Caco-2 (cell line): Measurements from ENCODE around the gene TIGD1. TPM values are rescaled to one million over a fixed set of nuclear protein-coding genes. Genes with fewer than 3 reads are reported as not detected.
A peak's percentile ranks its signal among the peaks of the same experiment; 100 is the strongest.

ENCODE experiments used
- BruUV-seq: library from RNA; stranded (reverse); fragments of 400-500 nt; replicated peaks from 2 replicates; lab custom pipeline; 2021; lab: Mats Ljungman, UMichigan
- CTCF ChIA-PET: fragments of 300-600 bp; sonication (Branson Sonifier 250); formaldehyde crosslinking; loops from one replicate; lab custom pipeline; 2022; ENCODE audit warnings: antibody characterized with exemption; lab: Charles Lee
- POLR2A ChIA-PET: fragments of 300-600 bp; sonication (Branson Sonifier 250); formaldehyde crosslinking; loops from one replicate; lab custom pipeline; 2022; ENCODE audit warnings: antibody characterized with exemption; lab: Charles Lee
- DNase-seq, 2 experiments: peaks; one replicate each; pipeline versions ENCODE4 v3.0.0 to v3.0.0-alpha.2; 2020 to 2022
- H3K27me3 ChIP-seq: replicated peaks from 2 replicates; pipeline ENCODE4 v1.6.0; 2011; ENCODE audit warnings: low read length; ENCODE audit not compliant: control insufficient read depth, insufficient read depth
- H3K36me3 ChIP-seq: 2 replicates; pipeline ENCODE4 v1.5.1; 2011; ENCODE audit warnings: low read length; ENCODE audit not compliant: control insufficient read depth, insufficient read depth
- H3K4me1 ChIP-seq: fragments of 250-450 bp; sonication (Bioruptor Pico); 2 replicates; pipeline ENCODE4 v1.5.1; 2020; ENCODE audit warnings: mild to moderate bottlenecking
- H3K4me3 ChIP-seq: 2 replicates; pipeline ENCODE4 v1.5.1; 2011; ENCODE audit warnings: low read depth, mild to moderate bottlenecking, control low read depth, low read length
- H3K9me3 ChIP-seq: fragments of 250-450 bp; sonication (Bioruptor Pico); 2 replicates; pipeline ENCODE4 v1.5.1; 2020; ENCODE audit warnings: mild to moderate bottlenecking, moderate library complexity
- H3K27ac Mint-ChIP-seq: one replicate; pipeline ENCODE4 v1.8.0; 2022; ENCODE audit warnings: mixed read lengths; ENCODE audit not compliant: unreplicated experiment
- H3K27me3 Mint-ChIP-seq: one replicate; pipeline ENCODE4 v1.8.0; 2022; ENCODE audit warnings: mixed read lengths; ENCODE audit not compliant: insufficient read depth, unreplicated experiment
- H3K36me3 Mint-ChIP-seq: one replicate; pipeline ENCODE4 v1.8.0; 2022; ENCODE audit warnings: mild to moderate bottlenecking, mixed read lengths; ENCODE audit not compliant: insufficient read depth, unreplicated experiment
- H3K4me1 Mint-ChIP-seq: one replicate; pipeline ENCODE4 v1.8.0; 2022; ENCODE audit warnings: low read depth, mixed read lengths; ENCODE audit not compliant: unreplicated experiment
- H3K4me3 Mint-ChIP-seq: one replicate; pipeline ENCODE4 v1.8.0; 2022; ENCODE audit warnings: mild to moderate bottlenecking, moderate library complexity, mixed read lengths; ENCODE audit not compliant: unreplicated experiment
- H3K9me3 Mint-ChIP-seq: one replicate; pipeline ENCODE4 v1.8.0; 2022; ENCODE audit warnings: mixed read lengths; ENCODE audit not compliant: unreplicated experiment
- CTCF ChIP-seq, 2 experiments: fragments of 200-600 bp in 1 of 2; IDR thresholded peaks; 1 replicate in 1 of 2; 2 replicates in 1 of 2; pipeline versions ENCODE4 v1.5.1 to v1.8.0; 2011 to 2022; ENCODE audit warnings: antibody characterized with exemption in 1 of 2, control low read depth in 1 of 2, inconsistent platforms in 1 of 2, low read depth in 1 of 2, low read length in 1 of 2, mild to moderate bottlenecking in 1 of 2, moderate library complexity in 1 of 2; ENCODE audit not compliant: insufficient read depth in 1 of 2, severe bottlenecking in 1 of 2, unreplicated experiment in 1 of 2
- intact Hi-C: fragments of 100-400 bp; cut with micrococcal nuclease; formaldehyde crosslinking; loops from one replicate; pipeline ENCODE4 v1.10.0; 2022; ENCODE audit not compliant: unreplicated experiment
- total RNA-seq: library from RNA; stranded (reverse); gene quantifications from 2 replicates; pipeline ENCODE4 v1.2.3, GENCODE V29; 2022

The TIGD1 gene
- total RNA-seq, 1 experiment from 2014 or later, result 4.4 TPM

GRCh38 chr2:232551250-232551638, 887 bp upstream of the TIGD1 start:
- no peaks in the 10 kb centered on the region for H3K4me1 Mint-ChIP-seq
- H3K27me3 ChIP-seq, result no peaks in the 10 kb centered on the region
- peaks cover 33% of the 10 kb centered on the region for H3K36me3 Mint-ChIP-seq
- H3K9me3 ChIP-seq, result no peaks in the 10 kb centered on the region
- TF ChIP-seq CTCF (IDR thresholded peaks at IDR 0.05; ENCODE audit: insufficient read depth in 1 of 2, low read depth in 1 of 2, low read length in 1 of 2, severe bottlenecking in 1 of 2, unreplicated experiment in 1 of 2), result no peak
- ChIA-PET CTCF (no interaction called here), POLR2A (interaction anchor here (0.6 to 1.1 kb wide), 3 partner anchors 19 to 224 kb away, joined by 3 to 4 read pairs (median 4); no protein-coding TSS in a partner anchor)
- no peaks in the 10 kb centered on the region for H3K4me1 ChIP-seq
- no peaks in the 10 kb centered on the region for H3K27me3 Mint-ChIP-seq
- no peak for DNase-seq
- H3K4me3 ChIP-seq, result peak overlapping the region; percentile 50
- BruUV-seq, result TSS peak; percentile 41
- H3K9me3 Mint-ChIP-seq, result no peaks in the 10 kb centered on the region
- peak overlapping the region; percentile 95 for H3K27ac Mint-ChIP-seq
- no peaks in the 10 kb centered on the region for H3K36me3 ChIP-seq
- intact Hi-C loops, result no loop called here
- H3K4me3 Mint-ChIP-seq, result peak overlapping the region; percentile 88

- H3K4me3 Mint-ChIP-seq, result peak overlapping the region; percentile 88
- Histone ChIP-seq H3K9me3 (no peaks in the 10 kb centered on the region), H3K4me3 (peak overlapping the region; percentile 50), H3K27me3 (no peaks in the 10 kb centered on the region), H3K4me1 (no peaks in the 10 kb centered on the region), H3K36me3 (no peaks in the 10 kb centered on the region)
- no peaks in the 10 kb centered on the region for H3K27me3 Mint-ChIP-seq
- peaks cover 31% of the 10 kb centered on the region for H3K36me3 Mint-ChIP-seq
- TF ChIP-seq CTCF (IDR thresholded peaks at IDR 0.05; ENCODE audit: insufficient read depth in 1 of 2, low read depth in 1 of 2, low read length in 1 of 2, severe bottlenecking in 1 of 2, unreplicated experiment in 1 of 2), result no peak
- no peaks in the 10 kb centered on the region for H3K9me3 Mint-ChIP-seq
- H3K4me1 Mint-ChIP-seq, result no peaks in the 10 kb centered on the region
- POLR2A ChIA-PET, result interaction anchor here (0.6 kb wide), 2 partner anchors 36 to 882 kb away, joined by 3 to 4 read pairs; no protein-coding TSS in a partner anchor
- CTCF ChIA-PET, result no interaction called here
- H3K27ac Mint-ChIP-seq, result peak overlapping the region; percentile 95
- no peak for DNase-seq
- intact Hi-C loops, result no loop called here
- BruUV-seq, result TSS peak; percentile 63
Observed at GRCh38 chr2:232549655-232550353, 553 bp downstream of the TIGD1 start.

GRCh38 chr2:232547991-232548390, 2.4 kb downstream of the TIGD1 start:
- BruUV-seq, result no TSS peak
- Mint-ChIP-seq H3K27ac (no peak overlapping the region), H3K4me3 (no peak overlapping the region), H3K27me3 (no peaks in the 10 kb centered on the region), H3K9me3 (no peaks in the 10 kb centered on the region), H3K4me1 (no peaks in the 10 kb centered on the region), H3K36me3 (peaks cover 28% of the 10 kb centered on the region)
- no peak for TF ChIP-seq CTCF (IDR thresholded peaks at IDR 0.05; ENCODE audit: insufficient read depth in 1 of 2, low read depth in 1 of 2, low read length in 1 of 2, severe bottlenecking in 1 of 2, unreplicated experiment in 1 of 2)
- intact Hi-C loops, result no loop called here
- ChIA-PET CTCF (no interaction called here), POLR2A (no interaction called here)
- Histone ChIP-seq H3K27me3 (no peaks in the 10 kb centered on the region), H3K4me3 (no peak overlapping the region), H3K9me3 (no peaks in the 10 kb centered on the region), H3K36me3 (no peaks in the 10 kb centered on the region), H3K4me1 (no peaks in the 10 kb centered on the region)
- DNase-seq, result no peak
